Measurements from ENCODE around the gene WWOX. TPM values are rescaled to one million over a fixed set of nuclear protein-coding genes. Genes with fewer than 3 reads are reported as not detected.

WWOX gene
- total RNA-seq, 1 experiment from 2014 or later: 15.6 TPM

- H3K36me3 Mint-ChIP-seq (ENCODE audit: insufficient read depth in 1 of 3, low read depth in 3 of 3): no peaks in the 10 kb centered on the region
- H3K27me3 Mint-ChIP-seq (ENCODE audit: low read depth): peaks cover 2% of the 10 kb centered on the region
- no peak for TF ChIP-seq CTCF (conservative IDR thresholded peaks at IDR 0.05)
- Histone ChIP-seq H3K14ac (ENCODE audit: insufficient read depth, low read length) (no peak overlapping the region), H3K27me3 (ENCODE audit: insufficient read depth, low read length) (no peaks in the 10 kb centered on the region), H2BK5ac (ENCODE audit: insufficient read length, low read length) (no peak overlapping the region), H2AFZ (ENCODE audit: low read length) (no peak overlapping the region), H4K20me1 (ENCODE audit: control insufficient read depth, insufficient read depth, insufficient read length) (no peaks in the 10 kb centered on the region), H2BK20ac (ENCODE audit: low read depth, low read length, poor library complexity, severe bottlenecking) (no peak overlapping the region), H3K4me2 (ENCODE audit: insufficient read depth, insufficient read length, low read length) (no peak overlapping the region), H3K27ac (ENCODE audit: insufficient read length, low read depth, low read length) (no peak overlapping the region), H2BK120ac (ENCODE audit: low read depth, low read length, poor library complexity, severe bottlenecking) (no peak overlapping the region), H4K8ac (replicated peaks; ENCODE audit: insufficient read length, low read depth, low read length) (no peak overlapping the region), H3K79me2 (ENCODE audit: insufficient read depth, low read length) (no peaks in the 10 kb centered on the region), H2BK12ac (ENCODE audit: insufficient read length, low read depth, low read length) (no peak overlapping the region), H3K9me3 (ENCODE audit: control insufficient read depth, low read depth, low read length) (no peaks in the 10 kb centered on the region), H3K18ac (ENCODE audit: insufficient read length, low read depth, low read length) (no peak overlapping the region), H3K56ac (ENCODE audit: insufficient read length, low read depth, low read length) (no peak overlapping the region), H3T11ph (ENCODE audit: low read length) (no peak overlapping the region), H3K4ac (ENCODE audit: low read depth, low read length) (no peak overlapping the region), H3K23ac (ENCODE audit: insufficient read length, low read depth, low read length) (no peak overlapping the region), H2BK15ac (ENCODE audit: low read depth, low read length) (no peak overlapping the region), H2AK5ac (ENCODE audit: insufficient read length, low read length) (no peak overlapping the region), H3K9ac (ENCODE audit: extremely low read depth, insufficient read length, low read length) (no peak overlapping the region), H4K91ac (ENCODE audit: insufficient read length, low read depth, low read length) (no peak overlapping the region), H3K79me1 (ENCODE audit: insufficient read depth, low read depth, low read length, poor library complexity, severe bottlenecking) (no peaks in the 10 kb centered on the region), H4K5ac (ENCODE audit: insufficient read length, low read depth, low read length) (no peak overlapping the region), H3K23me2 (ENCODE audit: insufficient read length, low read depth, low read length, poor library complexity, severe bottlenecking) (no peaks in the 10 kb centered on the region), H3K4me1 (ENCODE audit: insufficient read depth, low read length) (peaks cover 2% of the 10 kb centered on the region; the same call in 1 of the 2 replicates)
- H3K27ac Mint-ChIP-seq: peak overlapping the region in 1 of 3 experiments; percentile 9; a peak in 1 of 7 replicates
- WGBS (ENCODE audit: extremely low coverage, insufficient read length, low lambda C conversion rate): no CpG with 5 or more reads among the region's 3 CpGs
- H3K9me3 Mint-ChIP-seq: no peaks in the 10 kb centered on the region
- no peak overlapping the region for H3K4me3 Mint-ChIP-seq
- DNase-seq: no peak
- H3K4me1 Mint-ChIP-seq: peaks cover 23 to 32% of the 10 kb centered on the region in 2 experiments
Measured at GRCh38 chr16:79154086-79154485, 1054.6 kb downstream of the WWOX start.
